Smooth muscle cell (in vitro differentiated cells): ENCODE measurements around the gene PNPO. TPM values are rescaled to one million over a fixed set of nuclear protein-coding genes. Genes with fewer than 3 reads are reported as not detected.

Experiments used
- DNase-seq: peaks from one replicate; lab custom pipeline; 2025; ENCODE audit not compliant: unreplicated experiment; lab: John Stamatoyannopoulos, UW
- H2AFZ ChIP-seq: fragments of 200-600 bp; sonication (generic); 2 replicates; pipeline ENCODE4 v1.6.0; 2016; ENCODE audit warnings: antibody characterized with exemption, low read depth, mild to moderate bottlenecking
- H3F3A ChIP-seq: fragments of 200-600 bp; sonication (generic); 2 replicates; pipeline ENCODE4 v1.6.0; 2017; ENCODE audit warnings: antibody characterized with exemption, low read depth
- H3K27ac ChIP-seq: fragments of 200-600 bp; sonication (generic); 2 replicates; pipeline ENCODE4 v1.5.1; 2016; ENCODE audit warnings: low read depth, mild to moderate bottlenecking
- H3K27me3 ChIP-seq: fragments of 200-600 bp; sonication (generic); 2 replicates; pipeline ENCODE4 v1.6.1; 2016; ENCODE audit warnings: low read depth, mild to moderate bottlenecking
- H3K36me3 ChIP-seq: fragments of 200-600 bp; sonication (generic); 2 replicates; pipeline ENCODE4 v1.5.1; 2016; ENCODE audit warnings: low read depth
- H3K4me1 ChIP-seq: fragments of 200-600 bp; sonication (generic); 2 replicates; pipeline ENCODE4 v1.5.1; 2016; ENCODE audit warnings: low read depth
- H3K4me2 ChIP-seq: fragments of 200-600 bp; sonication (generic); 2 replicates; pipeline ENCODE4 v1.6.0; 2016; ENCODE audit warnings: mild to moderate bottlenecking
- H3K4me3 ChIP-seq: fragments of 200-600 bp; sonication (generic); 2 replicates; pipeline ENCODE4 v1.5.1; 2016; ENCODE audit warnings: mild to moderate bottlenecking
- H3K79me2 ChIP-seq: fragments of 200-600 bp; sonication (generic); 2 replicates; pipeline ENCODE4 v1.6.0; 2016; ENCODE audit warnings: low read depth, mild to moderate bottlenecking
- H3K9ac ChIP-seq: fragments of 200-600 bp; sonication (generic); 2 replicates; pipeline ENCODE4 v1.6.0; 2016; ENCODE audit warnings: low read depth
- H3K9me3 ChIP-seq: fragments of 200-600 bp; sonication (generic); replicated peaks from 2 replicates; pipeline ENCODE4 v1.5.1; 2016; ENCODE audit warnings: low read depth
- H4K20me1 ChIP-seq: fragments of 200-600 bp; sonication (generic); 2 replicates; pipeline ENCODE4 v1.6.0; 2016; ENCODE audit warnings: low read depth
- WGBS: methylation state at CpG from one replicate; pipeline ENCODE4 v1.1.7; 2016; ENCODE audit warnings: low lambda C conversion rate; 5-methylcytosine and 5-hydroxymethylcytosine counted together
- polyA plus RNA-seq: library from polyadenylated mRNA; unstranded; fragments of >200 nt; fragmentation: Nextera tagmentation; extraction: Ambion mirVana; gene quantifications from 2 replicates; pipeline ENCODE4 v1.2.1, GENCODE V29; 2016
- total RNA-seq: library from RNA; depleted of rRNA; stranded (reverse); fragments of >200 nt; gene quantifications from 2 replicates; pipeline ENCODE4 v1.2.3, GENCODE V29; 2014
- TF ChIP-seq, protein P1 (sequence below): fragments of 200-600 bp; sonication (generic); IDR thresholded peaks from 2 replicates; pipeline ENCODE4 v1.5.1; 2017; ENCODE audit warnings: borderline replicate concordance, mild to moderate bottlenecking, antibody characterized with exemption; ENCODE audit not compliant: insufficient read depth, poor library complexity, severe bottlenecking

The PNPO gene
- total and polyA plus RNA-seq, 2 experiments from 2014 or later: 5.2 to 9.3 TPM

DNA sequence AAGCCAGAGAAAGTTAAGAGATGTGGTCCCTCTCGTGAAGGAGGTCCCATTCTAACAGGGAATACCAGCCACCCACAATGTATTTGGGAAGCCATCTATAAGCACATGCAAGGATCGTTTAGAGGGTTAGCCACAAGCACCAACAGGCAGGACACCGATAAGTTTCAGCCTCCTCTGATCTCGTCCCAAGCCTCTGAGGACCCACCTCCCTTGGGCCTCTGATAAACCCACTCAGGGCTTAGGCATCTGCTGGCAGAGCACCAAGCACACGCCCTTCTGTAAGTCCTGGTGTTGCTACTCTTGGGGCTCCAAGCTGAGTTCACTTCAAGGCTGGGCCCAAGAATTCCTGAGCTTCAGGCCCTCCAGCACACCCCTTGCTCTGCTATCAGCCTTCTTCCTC is 5.4 kb upstream of the PNPO start:
- DNase-seq: no peak
- no peak overlapping the region for H3K27ac ChIP-seq
- H3K79me2 ChIP-seq: no peaks in the 10 kb centered on the region
- no peak overlapping the region for H3K9ac ChIP-seq
- no peaks in the 10 kb centered on the region for H3K9me3 ChIP-seq
- no peaks in the 10 kb centered on the region for H3K27me3 ChIP-seq
- no peak overlapping the region for H3K4me3 ChIP-seq
- TF ChIP-seq, protein P1, sequence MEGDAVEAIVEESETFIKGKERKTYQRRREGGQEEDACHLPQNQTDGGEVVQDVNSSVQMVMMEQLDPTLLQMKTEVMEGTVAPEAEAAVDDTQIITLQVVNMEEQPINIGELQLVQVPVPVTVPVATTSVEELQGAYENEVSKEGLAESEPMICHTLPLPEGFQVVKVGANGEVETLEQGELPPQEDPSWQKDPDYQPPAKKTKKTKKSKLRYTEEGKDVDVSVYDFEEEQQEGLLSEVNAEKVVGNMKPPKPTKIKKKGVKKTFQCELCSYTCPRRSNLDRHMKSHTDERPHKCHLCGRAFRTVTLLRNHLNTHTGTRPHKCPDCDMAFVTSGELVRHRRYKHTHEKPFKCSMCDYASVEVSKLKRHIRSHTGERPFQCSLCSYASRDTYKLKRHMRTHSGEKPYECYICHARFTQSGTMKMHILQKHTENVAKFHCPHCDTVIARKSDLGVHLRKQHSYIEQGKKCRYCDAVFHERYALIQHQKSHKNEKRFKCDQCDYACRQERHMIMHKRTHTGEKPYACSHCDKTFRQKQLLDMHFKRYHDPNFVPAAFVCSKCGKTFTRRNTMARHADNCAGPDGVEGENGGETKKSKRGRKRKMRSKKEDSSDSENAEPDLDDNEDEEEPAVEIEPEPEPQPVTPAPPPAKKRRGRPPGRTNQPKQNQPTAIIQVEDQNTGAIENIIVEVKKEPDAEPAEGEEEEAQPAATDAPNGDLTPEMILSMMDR: no peak
- H2AFZ ChIP-seq: no peak overlapping the region
- H3K36me3 ChIP-seq: no peaks in the 10 kb centered on the region
- no peaks in the 10 kb centered on the region for H3K4me1 ChIP-seq
- H3K4me2 ChIP-seq: no peak overlapping the region
- 65% methylated on average over 5 of the region's 5 CpGs for WGBS
- no peaks in the 10 kb centered on the region for H3F3A ChIP-seq
- H4K20me1 ChIP-seq: no peaks in the 10 kb centered on the region

DNA sequence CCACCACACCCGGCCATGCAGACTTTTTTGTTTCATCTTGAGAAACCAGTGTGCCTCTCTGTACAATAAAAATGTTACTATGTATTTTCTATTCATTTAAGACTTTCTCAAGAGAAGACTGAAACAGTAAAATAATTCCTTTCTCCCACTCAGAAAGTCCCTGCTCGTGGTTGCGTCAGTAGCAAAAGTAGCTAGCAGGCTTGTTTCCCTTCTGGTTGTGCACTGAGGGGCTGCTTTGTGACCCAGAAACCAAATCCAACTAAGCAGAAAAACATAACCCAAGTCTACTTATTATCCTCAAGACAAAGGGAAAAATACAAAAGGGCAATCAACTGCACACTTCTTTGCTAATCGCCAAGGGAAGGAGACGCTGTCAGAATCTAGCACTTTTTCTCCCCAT is 3.4 kb upstream of the PNPO start:
- 79% methylated on average over 5 of the region's 5 CpGs for WGBS
- H3K4me2 ChIP-seq: no peak overlapping the region
- DNase-seq: no peak
- H3K79me2 ChIP-seq: no peaks in the 10 kb centered on the region
- no peak overlapping the region for H3K4me3 ChIP-seq
- no peak overlapping the region for H3K9ac ChIP-seq
- TF ChIP-seq, protein P1: no peak
- no peaks in the 10 kb centered on the region for H3K4me1 ChIP-seq
- H4K20me1 ChIP-seq: no peaks in the 10 kb centered on the region
- no peaks in the 10 kb centered on the region for H3F3A ChIP-seq
- H2AFZ ChIP-seq: no peak overlapping the region
- H3K36me3 ChIP-seq: no peaks in the 10 kb centered on the region
- no peaks in the 10 kb centered on the region for H3K27me3 ChIP-seq
- H3K27ac ChIP-seq: no peak overlapping the region
- no peaks in the 10 kb centered on the region for H3K9me3 ChIP-seq

DNA sequence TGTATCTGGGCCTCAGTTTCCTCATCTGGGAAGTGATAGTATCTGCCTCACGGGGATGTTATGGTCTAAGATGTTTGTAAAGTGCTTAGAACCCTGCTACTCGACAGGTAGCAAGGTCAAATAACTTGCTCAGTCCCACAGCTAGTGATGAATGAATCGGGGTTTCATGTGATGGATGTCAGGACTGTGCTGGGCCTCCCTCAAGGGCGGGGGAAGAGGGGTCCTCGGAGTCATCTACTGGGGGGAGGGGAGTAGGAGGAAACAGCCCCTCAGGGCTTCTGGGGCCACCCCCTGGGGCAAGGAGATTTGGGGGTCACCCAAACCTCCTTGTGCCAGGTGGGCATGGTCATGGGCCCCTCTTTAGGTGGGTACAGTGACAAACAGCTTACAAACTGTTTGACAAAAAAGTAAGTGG is 732 bp downstream of the PNPO start:
- Histone ChIP-seq H3K4me1 (no peaks in the 10 kb centered on the region), H3K4me2 (peak overlapping the region; percentile 91), H3K79me2 (no peaks in the 10 kb centered on the region), H3K9ac (no peak overlapping the region), H3F3A (no peaks in the 10 kb centered on the region), H2AFZ (peak overlapping the region; percentile 67), H3K4me3 (peak overlapping the region; percentile 58), H3K9me3 (no peaks in the 10 kb centered on the region), H3K36me3 (no peaks in the 10 kb centered on the region), H3K27me3 (no peaks in the 10 kb centered on the region), H4K20me1 (no peaks in the 10 kb centered on the region), H3K27ac (no peak overlapping the region)
- TF ChIP-seq, protein P1: no peak
- no peak for DNase-seq
- 62% methylated on average over 5 of the region's 5 CpGs for WGBS

DNA sequence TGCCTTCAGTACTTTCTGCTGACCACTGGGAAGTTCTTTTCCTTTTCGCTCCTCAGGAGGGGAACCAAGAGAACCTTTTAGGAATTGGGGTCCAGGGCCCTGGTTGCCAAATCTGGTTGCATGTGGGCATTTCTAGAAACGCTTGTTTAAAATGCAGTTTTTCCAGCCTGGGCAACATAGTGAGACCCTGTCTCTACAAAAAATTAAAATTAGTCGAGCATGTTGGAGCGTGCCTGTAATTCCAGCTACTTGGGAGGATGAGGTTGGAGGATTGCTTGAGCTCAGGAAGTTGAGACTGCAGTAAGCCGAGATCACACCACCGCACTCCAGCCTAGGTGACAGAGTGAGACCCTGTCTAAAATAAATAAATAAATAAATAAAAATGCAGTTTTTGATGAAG is 1.2 kb downstream of the PNPO start:
- no peak for DNase-seq
- no peak overlapping the region for H3K4me2 ChIP-seq
- WGBS: 74% methylated on average over 6 of the region's 6 CpGs
- H3K27ac ChIP-seq: no peak overlapping the region
- H3K79me2 ChIP-seq: no peaks in the 10 kb centered on the region
- H3K4me3 ChIP-seq: no peak overlapping the region
- H3K27me3 ChIP-seq: no peaks in the 10 kb centered on the region
- H2AFZ ChIP-seq: no peak overlapping the region
- TF ChIP-seq, protein P1: no peak
- no peak overlapping the region for H3K9ac ChIP-seq
- no peaks in the 10 kb centered on the region for H3K36me3 ChIP-seq
- no peaks in the 10 kb centered on the region for H3F3A ChIP-seq
- no peaks in the 10 kb centered on the region for H4K20me1 ChIP-seq
- H3K9me3 ChIP-seq: no peaks in the 10 kb centered on the region
- no peaks in the 10 kb centered on the region for H3K4me1 ChIP-seq
